ENCODE measurements around the gene DIO1.

DIO1 gene

GRCh38 chr1:53959664-53960250 lies 65.8 kb downstream of the DIO1 start:
- no peaks in the 10 kb centered on the region for H3K9me3 ChIP-seq (ENCODE audit: control insufficient read depth, insufficient read depth, low read length)
- H3K9me2 ChIP-seq (replicated peaks; ENCODE audit: control insufficient read depth, low read length): no peaks in the 10 kb centered on the region
- H3K27me3 ChIP-seq (ENCODE audit: control insufficient read depth, low read length): no peaks in the 10 kb centered on the region
- no peak overlapping the region for H3K4me3 ChIP-seq (ENCODE audit: low read length)
- no peaks in the 10 kb centered on the region for H4K20me1 ChIP-seq (ENCODE audit: control insufficient read depth, insufficient read depth, low read depth, low read length)
- H3K79me2 ChIP-seq (ENCODE audit: control insufficient read depth, low read length): no peaks in the 10 kb centered on the region
- H3K27ac ChIP-seq (ENCODE audit: low read depth, low read length): no peak overlapping the region
- TF ChIP-seq EZH2phosphoT487 (IDR thresholded peaks at IDR 0.05; ENCODE audit: borderline replicate concordance, low read length) (no peak), CTCF (IDR thresholded peaks at IDR 0.05; ENCODE audit: low read depth, low read length, poor library complexity, severe bottlenecking) (peak; percentile 67)
- no peak overlapping the region for H3K4me2 ChIP-seq (ENCODE audit: low read length)
- H3K36me3 ChIP-seq (ENCODE audit: control insufficient read depth, low read length): peaks cover 65% of the 10 kb centered on the region
- H3F3A ChIP-seq (ENCODE audit: control insufficient read depth, insufficient read depth): no peaks in the 10 kb centered on the region
- no peaks in the 10 kb centered on the region for H3K4me1 ChIP-seq (ENCODE audit: control insufficient read depth, low read length)

Data from DOHH2 (cell line).